Ascending aorta (tissue), 2 donors: ENCODE data around the gene C14orf180. TPM values are rescaled to one million over a fixed set of nuclear protein-coding genes. Genes with fewer than 3 reads are reported as not detected.

Experiments used
- DNase-seq, 2 donors: peaks; one replicate each; pipeline ENCODE4 v3.0.0-alpha.2; 2019; ENCODE audit warnings: low spot score in 2 of 2
- H3K27ac ChIP-seq, 2 donors: fragments of 200-600 bp; sonication (generic); one replicate each; pipeline ENCODE4 v1.5.1; 2016 to 2017; ENCODE audit warnings: mild to moderate bottlenecking in 1 of 2
- H3K27me3 ChIP-seq: fragments of 200-600 bp; sonication (generic); one replicate; pipeline ENCODE4 v1.5.1; 2017
- H3K36me3 ChIP-seq, 2 donors: fragments of 200-600 bp; sonication (generic); one replicate each; pipeline ENCODE4 v1.5.1; 2016
- H3K4me1 ChIP-seq, 2 donors: fragments of 200-600 bp; sonication (generic); one replicate each; pipeline ENCODE4 v1.5.1; 2016 to 2017; ENCODE audit warnings: mild to moderate bottlenecking in 1 of 2
- H3K4me3 ChIP-seq, 2 donors: fragments of 200-600 bp; sonication (generic); one replicate each; pipeline ENCODE4 v1.5.1; 2016 to 2017; ENCODE audit warnings: mild to moderate bottlenecking in 1 of 2
- H3K9me3 ChIP-seq, 2 donors: fragments of 200-600 bp; sonication (generic); one replicate each; pipeline ENCODE4 v1.5.1; 2016
- CTCF ChIP-seq, 3 experiments: fragments of 200-600 bp in 2 of 3; fragments of 450-650 bp in 1 of 3; sonication (generic) in 2 of 3; IDR thresholded peaks; one replicate each; pipeline ENCODE4 v1.5.1; 2016 to 2019; ENCODE audit warnings: antibody characterized with exemption in 3 of 3, mild to moderate bottlenecking in 1 of 3, moderate library complexity in 1 of 3
- intact Hi-C: fragments of 100-400 bp; cut with DNase I; formaldehyde crosslinking; loops from one replicate; pipeline ENCODE4 v1.15.1; 2023
- total RNA-seq: library from RNA; depleted of rRNA; stranded (reverse); fragments of >200 nt; gene quantifications from one replicate; pipeline ENCODE4 v1.1.0, GENCODE V29; 2016

C14orf180 gene
- total RNA-seq, 1 donor from 2014 or later, result 0.21 TPM

GRCh38 chr14:104555430-104556255 is 23.9 kb upstream of the C14orf180 start:
- Histone ChIP-seq H3K4me1 (no peaks in the 10 kb centered on the region), H3K9me3 (no peaks in the 10 kb centered on the region), H3K27me3 (no peaks in the 10 kb centered on the region), H3K36me3 (no peaks in the 10 kb centered on the region), H3K4me3 (no peak overlapping the region), H3K27ac (no peak overlapping the region)
- intact Hi-C loops, result no loop called here
- DNase-seq, result peak in 1 of 2 donors; percentile 31
- TF ChIP-seq CTCF (IDR thresholded peaks at IDR 0.05), result no peak

DNA sequence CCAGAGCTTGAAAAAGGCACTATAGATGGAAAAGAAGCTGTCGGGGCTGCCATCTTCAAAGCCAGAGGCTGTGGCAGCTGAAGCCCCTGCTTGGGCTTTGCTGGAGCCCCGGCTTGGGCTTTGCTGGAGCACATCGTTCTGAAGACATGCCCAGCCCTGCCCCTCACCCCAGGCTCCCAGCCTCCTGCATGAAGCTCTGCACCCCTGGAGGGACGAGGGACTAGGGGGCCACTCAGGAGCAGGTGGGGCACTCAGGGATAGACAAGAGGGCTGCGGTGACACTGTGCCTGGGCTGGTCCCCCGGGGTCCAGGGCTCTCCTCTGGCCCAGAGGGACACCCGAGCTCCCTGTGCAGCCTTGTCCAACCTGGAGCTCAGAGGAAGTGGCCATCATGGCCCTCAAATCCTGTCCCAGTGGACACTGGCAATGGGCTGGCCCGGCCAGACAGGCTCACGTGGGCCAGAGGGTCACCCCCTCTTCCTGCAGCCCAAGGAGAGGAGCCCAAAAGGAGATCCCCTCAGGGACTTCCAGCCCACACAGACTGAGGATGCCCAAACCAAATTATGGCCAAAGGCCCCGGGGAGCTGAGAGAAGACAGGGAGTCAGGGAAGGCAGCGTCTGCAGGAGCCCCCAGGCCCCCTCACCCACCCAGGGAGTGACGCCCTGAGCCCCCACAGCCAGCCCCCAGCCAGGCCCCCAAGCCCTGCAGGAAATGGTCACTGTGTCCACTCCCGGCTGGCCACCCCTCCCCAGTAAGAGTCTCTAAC is 23.1 kb upstream of the C14orf180 start:
- Histone ChIP-seq H3K4me1 (no peaks in the 10 kb centered on the region), H3K27ac (no peak overlapping the region), H3K27me3 (no peaks in the 10 kb centered on the region), H3K9me3 (no peaks in the 10 kb centered on the region), H3K36me3 (no peaks in the 10 kb centered on the region), H3K4me3 (no peak overlapping the region)
- TF ChIP-seq CTCF (IDR thresholded peaks at IDR 0.05), result no peak
- intact Hi-C loops, result no loop called here
- DNase-seq, result peak; percentile 1 to 48

- H3K4me1 ChIP-seq, result no peaks in the 10 kb centered on the region
- peak; percentile 2 to 37 for DNase-seq
- no peak for TF ChIP-seq CTCF (IDR thresholded peaks at IDR 0.05)
- H3K27ac ChIP-seq, result no peak overlapping the region
- no peaks in the 10 kb centered on the region for H3K9me3 ChIP-seq
- no peak overlapping the region for H3K4me3 ChIP-seq
- no peaks in the 10 kb centered on the region for H3K27me3 ChIP-seq
- H3K36me3 ChIP-seq, result no peaks in the 10 kb centered on the region
- intact Hi-C loops, result no loop called here
These were observed 22.5 kb upstream of the C14orf180 start for GRCh38 chr14:104557086-104557485.

- H3K9me3 ChIP-seq, result no peaks in the 10 kb centered on the region
- no peak for DNase-seq
- TF ChIP-seq CTCF (IDR thresholded peaks at IDR 0.05), result no peak
- H3K36me3 ChIP-seq, result no peaks in the 10 kb centered on the region
- H3K27me3 ChIP-seq, result no peaks in the 10 kb centered on the region
- no peak overlapping the region for H3K4me3 ChIP-seq
- intact Hi-C loops, result no loop called here
- H3K4me1 ChIP-seq, result no peaks in the 10 kb centered on the region
- no peak overlapping the region for H3K27ac ChIP-seq
These were observed 21.8 kb upstream of the C14orf180 start for GRCh38 chr14:104557766-104558165.

DNA sequence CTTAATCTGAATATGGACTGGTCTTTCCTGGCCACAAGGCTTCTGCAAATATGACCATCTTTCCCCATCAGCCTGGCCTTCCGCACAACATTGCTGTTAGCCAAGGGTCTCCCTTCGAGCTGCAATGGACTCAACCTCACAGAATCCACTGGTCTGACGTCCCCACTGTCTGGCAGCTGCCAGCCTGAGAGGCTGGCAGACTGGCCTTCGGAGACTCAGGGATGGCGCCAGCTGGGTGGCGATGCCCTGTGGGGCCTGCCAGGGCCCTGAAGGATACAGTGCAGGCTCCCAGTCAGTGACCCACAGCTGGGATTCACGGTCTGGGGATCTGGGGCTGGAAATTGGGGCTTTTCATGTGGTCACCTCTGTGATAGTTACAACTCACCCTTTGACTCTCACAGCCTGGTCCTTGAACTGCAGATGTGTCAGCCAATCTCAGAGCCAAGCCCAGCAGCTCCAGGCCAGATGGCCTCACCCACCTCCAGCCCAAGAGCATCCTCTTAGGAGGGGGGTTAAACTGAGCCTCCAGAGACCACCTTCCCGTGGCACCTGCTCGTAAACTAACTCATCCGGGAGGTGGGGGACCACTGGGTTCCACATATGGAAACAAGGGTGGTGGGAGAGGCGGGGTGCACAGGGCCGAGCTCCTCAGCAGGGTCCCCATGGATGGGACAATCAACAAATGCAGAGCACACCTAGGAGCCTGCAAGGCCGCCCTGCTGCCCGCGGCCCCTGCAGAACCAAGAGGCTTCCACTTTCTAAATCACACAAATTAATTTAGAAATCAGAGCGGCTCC is 21.1 kb upstream of the C14orf180 start:
- Histone ChIP-seq H3K27ac (no peak overlapping the region), H3K4me1 (no peaks in the 10 kb centered on the region), H3K9me3 (no peaks in the 10 kb centered on the region), H3K36me3 (no peaks in the 10 kb centered on the region), H3K27me3 (no peaks in the 10 kb centered on the region), H3K4me3 (no peak overlapping the region)
- no peak for TF ChIP-seq CTCF (IDR thresholded peaks at IDR 0.05)
- intact Hi-C loops, result no loop called here
- DNase-seq, result no peak
